NCI-H2227 (cell line): ENCODE measurements around the gene PQBP1.

Source experiments
- DNase-seq: peaks from one replicate; lab custom pipeline; 2025; ENCODE audit not compliant: unreplicated experiment; lab: John Stamatoyannopoulos, UW

Gene PQBP1

DNA sequence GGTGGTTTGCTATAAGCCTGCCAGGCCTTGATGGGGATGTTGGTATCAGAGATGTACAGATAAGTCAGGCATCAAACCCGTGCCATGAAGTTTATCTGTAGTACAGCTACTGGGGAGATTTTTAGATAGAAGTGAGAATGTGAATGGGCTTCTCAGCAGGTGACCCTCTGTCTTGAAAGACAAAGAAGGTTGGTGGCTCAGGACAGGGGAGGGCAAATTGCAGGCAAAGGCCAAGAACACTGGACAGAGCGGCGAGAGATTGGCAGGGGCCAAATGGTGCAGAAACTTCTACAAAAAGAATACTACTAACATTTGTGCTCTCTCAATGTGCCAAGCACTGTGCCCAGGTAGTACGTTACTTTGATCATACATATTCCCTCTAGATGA lies 23.0 kb downstream of the PQBP1 start:
- no peak for DNase-seq

DNA sequence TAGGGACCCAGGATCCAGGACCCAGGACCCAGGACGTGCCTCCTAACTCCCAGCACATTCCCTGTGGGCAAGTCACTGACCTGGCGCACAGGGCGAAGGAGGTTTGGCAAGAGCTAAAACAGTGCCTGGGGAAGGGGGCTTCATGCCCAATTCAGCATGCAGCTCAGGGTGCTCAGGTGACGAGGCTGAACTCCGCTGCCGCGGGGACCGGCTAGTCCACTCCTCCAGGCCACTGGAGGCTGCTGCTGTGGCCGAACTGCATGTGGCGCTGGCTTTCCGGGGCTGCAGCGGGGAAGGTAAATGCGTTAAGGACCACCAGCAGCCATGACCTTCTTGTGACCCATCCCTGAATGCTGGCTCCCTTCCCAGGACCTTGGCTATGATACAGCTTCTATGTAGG lies 26.0 kb downstream of the PQBP1 start:
- DNase-seq, result no peak

DNA sequence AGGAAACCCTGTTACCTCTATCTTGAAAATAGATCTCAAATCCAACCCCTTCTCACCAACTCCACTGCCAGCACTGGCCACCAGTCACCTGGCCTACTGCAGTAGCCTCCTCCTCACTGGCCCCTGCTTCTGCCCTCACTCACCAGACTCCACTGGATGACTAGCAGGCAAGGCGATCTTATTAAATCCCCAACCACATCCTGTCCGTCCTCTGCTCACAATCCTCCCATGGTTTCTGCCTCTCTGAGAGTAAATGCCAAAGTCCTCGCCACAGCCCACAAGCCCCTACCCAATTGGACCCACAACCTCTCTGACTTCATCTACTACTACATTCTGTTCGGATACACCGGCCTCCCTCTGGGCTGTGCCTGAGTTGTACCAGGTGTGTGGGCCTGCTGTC lies 26.5 kb downstream of the PQBP1 start:
- DNase-seq, result no peak

DNA sequence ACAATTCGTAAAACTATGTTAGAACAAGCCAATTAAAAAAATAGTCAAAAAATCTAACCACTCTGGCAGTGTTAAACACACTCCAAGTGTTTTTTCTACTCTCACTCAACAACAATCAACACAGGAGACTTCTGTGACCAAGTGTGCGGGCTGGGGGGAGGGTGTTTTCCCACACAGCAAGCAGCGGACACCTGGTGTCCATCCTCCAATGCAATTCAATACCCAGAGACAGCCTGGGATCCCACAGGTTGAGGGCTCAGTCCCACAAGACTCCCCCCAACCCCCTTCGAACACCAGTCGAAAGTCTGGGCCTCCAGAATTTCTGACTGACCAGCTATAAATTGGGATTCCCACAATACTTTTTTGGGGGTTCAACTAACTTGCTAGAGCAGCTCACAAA lies 29.4 kb downstream of the PQBP1 start:
- DNase-seq, result no peak

DNA sequence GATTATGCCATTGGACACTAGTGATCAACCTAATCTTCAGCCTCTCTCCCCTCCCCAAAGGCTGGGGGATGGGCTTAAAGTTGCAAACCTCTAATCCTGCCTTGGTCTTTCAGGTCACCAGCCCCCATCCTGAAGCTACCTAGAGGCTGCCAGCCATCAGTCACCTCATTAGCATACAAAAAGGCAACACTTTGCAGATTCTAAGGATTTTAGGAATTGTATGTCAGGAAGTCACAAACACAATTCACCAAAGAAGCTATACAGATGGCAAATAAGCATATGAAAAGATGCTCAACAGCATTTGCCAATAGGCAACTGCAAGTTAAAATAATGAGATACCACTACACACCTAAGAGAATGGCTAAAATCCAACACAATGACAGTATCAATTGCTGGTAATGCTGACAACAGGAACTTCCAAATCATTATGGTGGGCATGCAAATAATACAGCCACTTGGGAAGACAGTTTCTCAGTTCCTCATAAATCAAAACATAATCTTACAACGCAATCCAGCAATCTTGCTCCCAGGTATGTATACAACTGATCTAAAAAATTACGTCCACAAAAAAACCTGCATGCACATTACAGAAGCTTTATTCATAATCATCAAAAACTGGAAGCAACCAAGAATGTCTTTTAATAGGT lies 30.1 kb downstream of the PQBP1 start:
- DNase-seq, result no peak

DNA sequence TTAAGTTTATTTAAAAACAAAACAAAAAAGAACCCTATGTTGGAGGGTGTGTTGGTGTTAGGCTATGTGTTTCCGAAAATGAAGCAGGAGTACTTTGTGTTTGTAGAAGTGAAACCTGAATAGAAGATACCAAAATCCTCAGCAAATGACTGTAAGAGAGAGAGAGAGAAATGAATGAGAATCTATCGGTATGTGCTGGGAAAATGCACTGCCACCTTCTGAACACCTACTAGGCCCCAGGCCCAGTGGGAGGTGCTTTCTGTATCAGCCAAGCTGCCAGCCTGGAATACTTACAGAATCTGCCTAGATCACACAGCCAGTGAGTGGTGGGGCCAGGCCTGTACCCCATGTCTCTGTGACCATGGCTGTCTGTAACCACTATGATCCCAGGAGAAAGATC lies 36.0 kb downstream of the PQBP1 start:
- DNase-seq, result no peak

DNA sequence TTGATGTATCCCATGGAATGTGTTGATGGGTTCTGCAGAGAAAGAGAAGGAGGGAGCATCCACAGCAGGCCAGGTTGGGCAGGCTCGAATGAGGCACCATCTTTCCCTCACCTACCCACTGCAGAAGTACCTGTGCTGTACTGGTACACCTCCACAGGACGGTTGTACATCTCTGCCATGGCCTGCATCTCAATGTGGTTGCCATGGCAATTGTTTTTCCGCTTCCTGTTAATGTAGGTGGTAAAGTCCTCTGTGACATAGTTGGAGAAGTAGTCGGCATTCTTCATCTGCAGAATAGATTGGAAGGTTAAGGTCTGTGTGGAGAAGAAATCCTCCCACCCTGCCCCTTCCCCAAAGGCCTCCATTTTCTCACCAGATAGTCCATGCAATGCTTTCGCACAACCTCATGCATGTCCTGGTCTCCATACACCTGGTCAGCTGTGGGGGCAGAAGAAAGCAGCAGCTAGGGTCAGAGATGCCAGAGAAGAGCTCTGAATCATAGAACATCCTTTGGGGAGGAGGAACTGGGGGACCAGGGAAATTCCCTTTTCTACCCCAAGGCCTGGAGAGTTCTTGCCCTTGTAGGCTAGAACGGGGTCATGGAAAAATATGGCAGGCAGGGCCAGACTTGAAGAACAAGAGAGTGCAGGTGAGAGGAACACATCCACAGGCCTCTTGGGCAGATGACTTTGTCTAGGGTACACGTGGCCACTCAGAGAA lies 37.0 kb downstream of the PQBP1 start:
- no peak for DNase-seq

DNA sequence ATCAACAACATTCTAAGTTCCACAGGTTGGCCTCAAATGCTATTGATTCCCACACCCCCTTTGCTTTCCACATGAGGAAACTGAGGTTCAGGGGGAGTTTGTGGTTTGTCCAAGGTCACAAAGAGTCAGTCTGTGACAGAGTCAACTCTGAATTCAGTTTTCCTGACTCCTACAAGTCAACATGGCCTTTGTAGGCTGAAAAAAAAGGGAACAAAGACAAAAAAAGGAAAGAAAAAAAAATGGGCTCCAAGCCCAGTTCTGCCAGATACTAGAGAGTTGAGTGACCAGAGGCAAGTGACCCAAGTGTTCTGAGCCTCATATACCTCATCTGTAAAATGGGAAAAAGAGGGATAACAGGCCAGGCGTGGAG lies 37.6 kb downstream of the PQBP1 start:
- DNase-seq, result no peak

DNA sequence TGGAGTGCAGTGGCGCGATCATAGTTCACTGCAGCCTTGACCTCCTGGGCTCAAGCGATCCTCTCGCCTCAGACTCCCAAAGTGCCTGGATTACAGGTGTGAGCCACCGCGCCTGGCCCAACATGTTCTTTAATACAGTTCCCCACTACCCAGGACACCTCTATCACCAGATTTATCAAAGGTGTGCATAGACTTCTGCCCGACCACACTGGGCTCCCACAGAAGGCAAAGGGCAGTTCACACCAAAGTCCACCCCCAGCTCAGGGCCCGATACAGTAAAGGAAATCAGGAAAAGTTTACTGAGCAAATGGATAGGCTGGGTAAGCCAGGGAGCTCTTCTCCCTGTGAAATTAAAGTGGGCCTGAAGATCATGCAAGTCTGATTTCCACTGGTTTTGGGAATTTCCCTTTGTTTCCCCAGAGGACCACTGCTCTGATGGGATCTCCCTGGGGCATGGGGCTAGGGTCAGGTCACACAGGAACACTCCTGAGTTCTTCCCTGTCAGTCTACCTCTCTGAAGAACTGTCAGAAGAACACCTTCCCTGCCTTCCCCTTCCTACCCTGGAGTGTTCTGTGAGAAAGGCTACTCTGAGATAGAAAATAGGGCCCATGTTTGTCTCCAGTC lies 38.8 kb downstream of the PQBP1 start:
- no peak for DNase-seq

DNA sequence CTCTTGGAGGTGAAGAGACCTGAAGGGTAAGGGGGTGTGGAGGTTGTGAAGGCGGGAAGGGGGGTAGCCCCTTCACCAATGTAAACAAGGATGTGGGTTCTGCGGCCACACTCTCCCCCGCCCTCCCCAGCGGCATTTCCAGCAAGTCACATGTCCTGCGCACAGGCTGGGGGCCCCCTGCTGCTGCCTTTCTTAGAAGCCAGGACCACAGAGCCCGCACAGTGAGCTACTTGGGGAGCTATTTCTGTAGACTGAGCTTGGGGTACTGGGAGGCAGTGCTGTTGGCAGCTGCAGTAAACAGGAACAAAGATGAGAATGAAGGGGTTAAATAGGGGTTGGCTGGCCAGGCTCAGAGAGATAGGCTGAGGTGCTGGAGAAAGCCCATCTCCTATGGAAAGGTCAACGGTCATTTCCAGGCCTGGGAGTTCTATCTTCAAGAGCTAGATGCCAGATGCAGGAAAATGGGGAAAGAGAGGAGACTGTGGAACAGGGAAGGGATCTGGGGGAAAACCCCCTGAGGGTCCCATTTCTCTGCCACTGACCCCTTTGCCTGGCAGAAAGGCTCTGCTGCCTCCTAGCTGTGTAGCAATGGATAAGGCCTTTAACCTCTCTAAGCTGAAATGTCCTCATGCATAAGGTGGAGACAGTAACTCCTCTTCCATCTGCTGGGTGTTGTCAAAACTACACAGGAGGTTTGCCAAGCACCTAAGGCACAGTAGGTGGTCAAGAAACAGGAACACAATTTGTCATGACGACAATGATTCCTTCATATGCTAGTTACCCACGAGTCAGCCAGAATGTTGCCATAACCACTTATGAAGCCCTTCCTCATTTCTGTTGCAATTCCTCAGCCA lies 39.6 kb downstream of the PQBP1 start:
- DNase-seq, result no peak

DNA sequence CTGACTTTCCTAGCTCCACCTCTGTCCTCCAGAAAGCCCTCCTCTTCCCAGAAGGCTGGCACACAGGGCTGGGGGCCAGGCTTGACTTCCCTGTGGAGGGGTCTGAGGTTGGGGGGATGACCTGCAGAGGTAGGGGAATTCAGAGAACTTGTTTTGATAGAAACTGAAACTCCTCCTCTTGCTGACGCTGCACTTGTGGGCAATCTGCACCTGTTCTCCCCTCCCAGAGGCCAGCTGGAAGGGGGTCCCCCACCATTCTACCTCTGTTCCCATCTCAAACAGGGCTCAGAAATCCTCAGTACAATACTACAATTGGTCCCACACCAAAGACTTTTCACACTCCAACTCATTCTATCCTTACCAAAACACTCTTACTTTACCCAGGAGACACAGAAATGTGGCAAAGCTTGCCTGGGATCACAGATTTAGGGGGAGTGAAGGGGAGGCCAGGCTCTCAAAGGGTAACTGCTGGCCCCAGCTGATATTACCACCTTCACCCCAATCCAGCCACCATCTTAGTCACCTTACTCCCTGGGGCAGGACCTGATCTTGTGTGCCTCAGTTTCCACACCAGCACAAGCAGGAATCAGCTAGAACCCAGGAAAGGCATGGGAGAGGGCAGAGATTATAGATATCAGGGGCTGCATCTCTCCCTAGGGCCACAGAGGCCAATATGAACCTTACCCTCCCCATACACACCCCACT lies 41.1 kb downstream of the PQBP1 start:
- no peak for DNase-seq

DNA sequence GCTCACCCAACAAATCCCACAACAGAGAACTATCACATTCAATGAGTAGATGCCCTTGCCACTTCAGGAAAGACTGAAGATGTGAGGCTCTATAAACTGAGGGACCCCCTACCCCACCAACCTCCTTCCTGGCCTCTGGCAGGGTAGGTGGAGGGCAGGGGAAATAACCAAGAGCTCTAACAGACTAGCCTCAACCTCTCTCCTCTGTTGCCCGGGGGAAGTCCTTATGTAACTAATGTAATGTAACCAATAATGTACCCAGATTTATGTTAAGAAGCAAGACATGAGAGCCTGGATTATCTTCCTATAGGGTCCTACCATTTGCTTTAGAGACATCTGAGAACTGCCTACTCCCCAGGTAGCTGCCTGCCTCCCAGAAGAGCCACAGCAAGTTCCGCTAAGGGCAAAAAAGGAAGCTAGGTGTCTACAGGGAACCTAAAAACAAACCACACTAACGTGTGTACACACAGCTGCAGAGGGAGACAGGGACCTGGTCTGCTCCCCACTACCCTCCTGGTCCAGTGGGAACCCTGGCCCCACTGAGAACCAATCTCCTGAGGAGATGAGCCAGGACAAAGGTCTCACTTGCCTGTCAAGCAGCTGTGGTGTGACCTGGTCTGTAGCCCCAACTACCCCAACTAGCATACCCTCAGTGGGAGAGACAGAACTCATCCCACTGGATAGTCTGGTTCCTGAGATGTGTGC lies 41.9 kb downstream of the PQBP1 start:
- DNase-seq, result no peak

DNA sequence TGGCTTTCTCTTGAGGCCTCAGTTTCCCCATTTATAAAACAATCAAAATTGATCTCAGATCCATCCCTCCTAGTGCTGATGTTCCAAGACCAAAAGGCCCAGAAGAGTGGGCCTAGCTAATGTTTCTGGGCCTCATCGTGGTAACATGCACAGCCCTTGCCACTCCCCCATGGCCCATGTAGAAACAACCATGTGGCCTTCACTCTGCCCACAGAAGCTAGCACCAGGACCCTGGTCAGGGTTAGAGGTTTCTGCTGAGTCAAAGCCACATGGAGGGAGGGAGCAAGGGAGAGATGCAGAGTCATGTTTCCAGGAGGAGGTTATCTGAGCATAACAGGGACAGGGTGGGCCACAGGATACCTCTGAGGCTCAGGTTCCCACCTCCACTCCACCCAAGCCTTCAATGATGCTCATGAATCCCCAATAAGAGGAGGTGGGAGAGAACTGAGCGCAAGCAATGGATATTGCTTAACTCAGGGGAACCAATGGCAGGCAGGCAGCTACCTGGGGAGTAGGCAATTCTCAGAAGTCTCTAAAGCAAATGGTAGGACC lies 42.8 kb downstream of the PQBP1 start:
- no peak for DNase-seq

DNA sequence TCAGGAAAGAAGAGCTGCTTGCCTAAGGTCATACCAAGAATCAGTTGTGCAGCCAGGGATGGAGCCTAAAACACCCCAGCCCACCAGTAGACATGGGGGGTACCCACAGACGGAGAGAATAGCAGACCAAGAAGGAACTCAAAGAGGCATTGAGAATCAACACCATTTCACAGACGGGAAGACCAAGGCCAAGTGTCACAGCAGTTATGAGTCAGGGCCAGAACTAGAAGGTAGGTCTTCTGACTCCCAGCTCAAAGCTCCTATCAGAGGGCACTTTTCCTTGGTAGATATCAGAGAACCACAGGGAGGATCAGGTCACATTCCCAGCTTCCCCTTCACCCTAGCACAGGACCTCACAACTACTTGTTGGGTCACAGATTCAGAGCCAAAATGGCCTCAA lies 45.2 kb downstream of the PQBP1 start:
- no peak for DNase-seq

DNA sequence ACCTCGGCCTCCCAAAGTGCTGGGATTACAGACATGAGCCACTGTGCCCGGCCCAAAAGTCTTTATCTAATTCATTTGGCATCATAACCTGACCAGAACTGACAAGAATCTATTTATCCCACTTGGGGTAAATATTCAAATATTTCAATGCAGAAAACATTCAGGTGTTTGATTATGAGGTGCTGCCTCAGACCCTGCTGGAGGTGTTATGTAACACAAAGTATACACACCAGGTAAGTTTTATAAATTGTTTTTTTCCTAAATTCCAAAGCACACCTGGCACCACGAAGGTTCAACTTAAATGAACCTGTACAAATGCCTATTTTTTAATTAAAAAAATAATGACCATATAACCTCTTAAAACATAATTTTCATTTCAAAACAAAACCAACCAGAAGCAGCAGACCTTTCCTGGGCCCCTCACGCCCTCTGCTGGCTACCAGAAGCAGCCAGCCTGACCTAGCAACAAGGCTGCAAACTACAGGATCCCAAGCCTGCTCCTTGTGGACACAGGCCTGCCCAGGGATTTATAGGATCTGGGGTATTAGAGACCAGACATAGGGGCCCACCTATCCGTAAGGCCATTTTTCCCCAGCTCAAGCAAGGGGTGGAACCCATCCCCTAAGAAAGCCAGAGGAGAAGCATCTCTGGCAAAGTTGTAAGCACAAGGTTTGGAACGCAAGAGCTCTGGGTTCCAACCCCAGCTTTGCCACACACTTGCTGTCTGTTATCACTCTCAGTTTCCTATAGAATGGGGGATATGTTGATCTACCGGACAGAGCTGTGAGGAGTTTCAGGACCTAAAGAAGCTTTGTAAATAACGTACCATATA lies 48.0 kb downstream of the PQBP1 start:
- DNase-seq, result peak; percentile 69

DNA sequence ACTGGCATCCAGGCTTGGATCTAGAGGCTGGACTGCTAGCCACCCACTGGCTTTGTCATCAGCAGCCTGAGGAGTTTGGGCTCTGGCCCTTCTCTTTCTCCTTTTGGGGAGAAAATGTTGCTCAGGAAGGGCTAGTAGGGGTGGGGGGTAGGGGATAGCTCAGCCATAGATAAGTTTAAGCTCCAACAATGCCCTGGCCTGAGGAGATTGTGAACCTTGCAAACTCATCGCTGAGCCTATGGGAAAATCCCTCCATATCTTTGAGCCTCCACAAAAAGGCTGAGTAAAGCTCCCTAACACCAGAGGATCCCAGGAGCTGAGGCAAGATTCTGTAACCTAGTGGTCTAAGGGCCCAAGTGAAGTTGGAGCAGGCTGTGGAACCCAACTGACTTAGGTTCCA lies 50.9 kb downstream of the PQBP1 start:
- no peak for DNase-seq
